Natural killer cell treated with Interleukin-12 subunit alpha and Interleukin-12 subunit beta and Interleukin-15 and Interleukin-18, amount 100 ng/mL, for 72 hours (primary cell): ENCODE data around the gene CREB3L2. TPM values are rescaled to one million over a fixed set of nuclear protein-coding genes. Genes with fewer than 3 reads are reported as not detected.

ENCODE experiments used
- ATAC-seq, 2 donors: fragments of 150-1000 bp; cut with Tn5 transposase in 1 of 2; sonication (Bioruptor Pico), chemical (Tn5 transposase) in 1 of 2; 2 replicates each; pipeline ENCODE4 v1.10.0; 2021
- DNase-seq: peaks from one replicate; pipeline ENCODE4 v3.0.0; 2022; ENCODE audit warnings: low spot score
- H3K27ac Mint-ChIP-seq, 2 donors: 1 replicate in 1 of 2; 2 replicates in 1 of 2; pipeline ENCODE4 v1.8.0; 2022; ENCODE audit warnings: mixed read lengths in 2 of 2, mild to moderate bottlenecking in 1 of 2, moderate library complexity in 1 of 2
- H3K27me3 Mint-ChIP-seq, 2 donors: 1 replicate in 1 of 2; 2 replicates in 1 of 2; pipeline ENCODE4 v1.8.0; 2022; ENCODE audit warnings: mixed read lengths in 2 of 2
- H3K36me3 Mint-ChIP-seq: one replicate; pipeline ENCODE4 v1.8.0; 2022; ENCODE audit warnings: mixed read lengths
- H3K4me1 Mint-ChIP-seq, 2 donors: 1 replicate in 1 of 2; 2 replicates in 1 of 2; pipeline ENCODE4 v1.8.0; 2022; ENCODE audit warnings: low read depth in 2 of 2, mixed read lengths in 2 of 2, mild to moderate bottlenecking in 1 of 2
- H3K4me3 Mint-ChIP-seq: one replicate; pipeline ENCODE4 v1.8.0; 2022; ENCODE audit warnings: mixed read lengths
- H3K9me3 Mint-ChIP-seq: 2 replicates; pipeline ENCODE4 v1.8.0; 2022; ENCODE audit warnings: mixed read lengths
- total RNA-seq, 2 donors: library from RNA; stranded (reverse); gene quantifications; one replicate each; pipeline ENCODE4 v1.2.3, GENCODE V29; 2022

Gene CREB3L2
- total RNA-seq, 2 donors from 2014 or later, result 53.5 to 59.0 TPM

GRCh38 chr7:137871170-137871915 is 130.5 kb downstream of the CREB3L2 start:
- no peak overlapping the region for H3K27ac Mint-ChIP-seq
- H3K9me3 Mint-ChIP-seq, result no peaks in the 10 kb centered on the region
- DNase-seq, result no peak
- H3K27me3 Mint-ChIP-seq, result no peaks in the 10 kb centered on the region
- H3K4me1 Mint-ChIP-seq, result no peaks in the 10 kb centered on the region
- no peak overlapping the region for H3K4me3 Mint-ChIP-seq
- H3K36me3 Mint-ChIP-seq, result peaks cover 24% of the 10 kb centered on the region
- ATAC-seq, result no peak

GRCh38 chr7:137870684-137871083 is 131.2 kb downstream of the CREB3L2 start:
- Mint-ChIP-seq H3K4me3 (no peak overlapping the region), H3K27ac (no peak overlapping the region), H3K4me1 (no peaks in the 10 kb centered on the region), H3K36me3 (peaks cover 31% of the 10 kb centered on the region), H3K27me3 (no peaks in the 10 kb centered on the region), H3K9me3 (no peaks in the 10 kb centered on the region)
- ATAC-seq (no peak), DNase-seq (no peak)

GRCh38 chr7:137870078-137870477 is 131.8 kb downstream of the CREB3L2 start:
- Mint-ChIP-seq H3K36me3 (peaks cover 37% of the 10 kb centered on the region), H3K27me3 (no peaks in the 10 kb centered on the region)
- no peak for ATAC-seq

GRCh38 chr7:137869260-137869659 is 132.6 kb downstream of the CREB3L2 start:
- no peak for DNase-seq
- Mint-ChIP-seq H3K36me3 (peaks cover 37% of the 10 kb centered on the region), H3K27me3 (no peaks in the 10 kb centered on the region), H3K27ac (no peak overlapping the region), H3K4me1 (no peaks in the 10 kb centered on the region), H3K9me3 (no peaks in the 10 kb centered on the region), H3K4me3 (no peak overlapping the region)
- no peak for ATAC-seq

More at GRCh38 chr7:137870078-137870477, 131.8 kb downstream of the CREB3L2 start:
- Mint-ChIP-seq H3K4me3 (no peak overlapping the region), H3K4me1 (no peaks in the 10 kb centered on the region), H3K9me3 (no peaks in the 10 kb centered on the region), H3K27ac (no peak overlapping the region)
- DNase-seq, result no peak

GRCh38 chr7:137867289-137867688 is 134.6 kb downstream of the CREB3L2 start:
- Mint-ChIP-seq H3K4me3 (no peak overlapping the region), H3K27ac (no peak overlapping the region)
- no peak for ATAC-seq

GRCh38 chr7:137865764-137866163 is 136.1 kb downstream of the CREB3L2 start:
- H3K27ac Mint-ChIP-seq, result no peak overlapping the region
- no peak for ATAC-seq
- H3K9me3 Mint-ChIP-seq, result no peaks in the 10 kb centered on the region
- DNase-seq, result no peak
- H3K36me3 Mint-ChIP-seq, result peaks cover 33% of the 10 kb centered on the region
- no peak overlapping the region for H3K4me3 Mint-ChIP-seq
- H3K27me3 Mint-ChIP-seq, result no peaks in the 10 kb centered on the region
- peaks cover 0 to 2% of the 10 kb centered on the region in 2 donors for H3K4me1 Mint-ChIP-seq

More at GRCh38 chr7:137867289-137867688, 134.6 kb downstream of the CREB3L2 start:
- Mint-ChIP-seq H3K9me3 (no peaks in the 10 kb centered on the region), H3K27me3 (no peaks in the 10 kb centered on the region), H3K4me1 (peaks cover 0 to 2% of the 10 kb centered on the region in 2 donors), H3K36me3 (peaks cover 37% of the 10 kb centered on the region)
- DNase-seq, result no peak

GRCh38 chr7:137862964-137863363 is 138.9 kb downstream of the CREB3L2 start:
- H3K9me3 Mint-ChIP-seq, result no peaks in the 10 kb centered on the region
- peaks cover 27% of the 10 kb centered on the region for H3K36me3 Mint-ChIP-seq
- peaks cover 0 to 2% of the 10 kb centered on the region in 2 donors for H3K4me1 Mint-ChIP-seq
- H3K27me3 Mint-ChIP-seq, result no peaks in the 10 kb centered on the region
- ATAC-seq (no peak), DNase-seq (no peak)
- H3K27ac Mint-ChIP-seq, result no peak overlapping the region
- H3K4me3 Mint-ChIP-seq, result no peak overlapping the region

- peaks cover 21% of the 10 kb centered on the region for H3K36me3 Mint-ChIP-seq
- H3K4me1 Mint-ChIP-seq, result peaks cover 0 to 2% of the 10 kb centered on the region in 2 donors
- no peaks in the 10 kb centered on the region for H3K27me3 Mint-ChIP-seq
- H3K4me3 Mint-ChIP-seq, result no peak overlapping the region
- ATAC-seq, result no peak
- no peak for DNase-seq
- no peak overlapping the region for H3K27ac Mint-ChIP-seq
- H3K9me3 Mint-ChIP-seq, result no peaks in the 10 kb centered on the region
These were observed 139.5 kb downstream of the CREB3L2 start for GRCh38 chr7:137862358-137862757.

- Mint-ChIP-seq H3K9me3 (no peaks in the 10 kb centered on the region), H3K27me3 (no peaks in the 10 kb centered on the region), H3K4me3 (no peak overlapping the region), H3K4me1 (peaks cover 0 to 2% of the 10 kb centered on the region in 2 donors), H3K36me3 (peaks cover 13% of the 10 kb centered on the region), H3K27ac (no peak overlapping the region)
- no peak for ATAC-seq
- DNase-seq, result no peak
These were observed 141.3 kb downstream of the CREB3L2 start for GRCh38 chr7:137860542-137860941.

GRCh38 chr7:137853053-137853452 is 148.8 kb downstream of the CREB3L2 start:
- peaks cover 6% of the 10 kb centered on the region for H3K36me3 Mint-ChIP-seq
- no peak for ATAC-seq
- DNase-seq, result no peak
- no peaks in the 10 kb centered on the region for H3K9me3 Mint-ChIP-seq
- peaks cover 9 to 11% of the 10 kb centered on the region in 2 donors for H3K27me3 Mint-ChIP-seq
- peaks cover 0 to 3% of the 10 kb centered on the region in 2 donors for H3K4me1 Mint-ChIP-seq
- no peak overlapping the region for H3K27ac Mint-ChIP-seq
- H3K4me3 Mint-ChIP-seq, result no peak overlapping the region

GRCh38 chr7:137852108-137852507 is 149.8 kb downstream of the CREB3L2 start:
- H3K4me3 Mint-ChIP-seq, result no peak overlapping the region
- no peak for DNase-seq
- H3K27me3 Mint-ChIP-seq, result peaks cover 11 to 16% of the 10 kb centered on the region in 2 donors
- peaks cover 6% of the 10 kb centered on the region for H3K36me3 Mint-ChIP-seq
- H3K9me3 Mint-ChIP-seq, result no peaks in the 10 kb centered on the region
- ATAC-seq, result no peak
- no peak overlapping the region for H3K27ac Mint-ChIP-seq
- peaks cover 0 to 3% of the 10 kb centered on the region in 2 donors for H3K4me1 Mint-ChIP-seq

- peaks cover 6% of the 10 kb centered on the region for H3K36me3 Mint-ChIP-seq
- DNase-seq (no peak), ATAC-seq (no peak)
- no peaks in the 10 kb centered on the region for H3K9me3 Mint-ChIP-seq
- H3K4me3 Mint-ChIP-seq, result no peak overlapping the region
- peaks cover 0 to 3% of the 10 kb centered on the region in 2 donors for H3K4me1 Mint-ChIP-seq
- peaks cover 11 to 16% of the 10 kb centered on the region in 2 donors for H3K27me3 Mint-ChIP-seq
- no peak overlapping the region for H3K27ac Mint-ChIP-seq
These were observed 150.6 kb downstream of the CREB3L2 start for GRCh38 chr7:137850972-137851945.

- Mint-ChIP-seq H3K27me3 (peaks cover 18 to 22% of the 10 kb centered on the region in 2 donors), H3K9me3 (no peaks in the 10 kb centered on the region), H3K36me3 (peaks cover 2% of the 10 kb centered on the region), H3K4me1 (peaks cover 0 to 7% of the 10 kb centered on the region in 2 donors), H3K27ac (no peak overlapping the region), H3K4me3 (no peak overlapping the region)
- DNase-seq, result no peak
- ATAC-seq, result no peak
These were observed 151.3 kb downstream of the CREB3L2 start for GRCh38 chr7:137850571-137850970.

- no peaks in the 10 kb centered on the region for H3K9me3 Mint-ChIP-seq
- no peak for ATAC-seq
- peaks cover 0 to 7% of the 10 kb centered on the region in 2 donors for H3K4me1 Mint-ChIP-seq
- no peaks in the 10 kb centered on the region for H3K36me3 Mint-ChIP-seq
- no peak overlapping the region for H3K27ac Mint-ChIP-seq
- peak overlapping the region; percentile 11 for H3K4me3 Mint-ChIP-seq
- no peak for DNase-seq
- peaks cover 35 to 45% of the 10 kb centered on the region in 2 donors for H3K27me3 Mint-ChIP-seq
These were observed 153.8 kb downstream of the CREB3L2 start for GRCh38 chr7:137848095-137848494.
